Fibroblast of villous mesenchyme (primary cell): ENCODE results near the gene KIRREL3. TPM values are rescaled to one million over a fixed set of nuclear protein-coding genes. Genes with fewer than 3 reads are reported as not detected.

Source experiments
- DNase-seq: peaks from one replicate; pipeline ENCODE4 v3.0.0-alpha.2; 2010; ENCODE audit warnings: low read depth
- H3K4me3 ChIP-seq: 2 replicates; pipeline ENCODE4 v1.5.1; 2011; ENCODE audit warnings: low read depth, mild to moderate bottlenecking, low read length
- total RNA-seq: library from RNA; depleted of rRNA; stranded (reverse); fragments of >200 nt; gene quantifications from 2 replicates; pipeline ENCODE4 v1.2.3, GENCODE V29; 2012
- TF ChIP-seq, protein P1 (sequence below): IDR thresholded peaks from 2 replicates; pipeline ENCODE4 v1.5.1; 2012; ENCODE audit warnings: low read depth, mild to moderate bottlenecking, low read length; ENCODE audit not compliant: insufficient read depth

The KIRREL3 gene
- total RNA-seq, 1 donor, result 9.9 TPM

GRCh38 chr11:126711977-126712625, 288.5 kb downstream of the KIRREL3 start:
- DNase-seq, result no peak
- H3K4me3 ChIP-seq, result no peak overlapping the region
- TF ChIP-seq, protein P1, sequence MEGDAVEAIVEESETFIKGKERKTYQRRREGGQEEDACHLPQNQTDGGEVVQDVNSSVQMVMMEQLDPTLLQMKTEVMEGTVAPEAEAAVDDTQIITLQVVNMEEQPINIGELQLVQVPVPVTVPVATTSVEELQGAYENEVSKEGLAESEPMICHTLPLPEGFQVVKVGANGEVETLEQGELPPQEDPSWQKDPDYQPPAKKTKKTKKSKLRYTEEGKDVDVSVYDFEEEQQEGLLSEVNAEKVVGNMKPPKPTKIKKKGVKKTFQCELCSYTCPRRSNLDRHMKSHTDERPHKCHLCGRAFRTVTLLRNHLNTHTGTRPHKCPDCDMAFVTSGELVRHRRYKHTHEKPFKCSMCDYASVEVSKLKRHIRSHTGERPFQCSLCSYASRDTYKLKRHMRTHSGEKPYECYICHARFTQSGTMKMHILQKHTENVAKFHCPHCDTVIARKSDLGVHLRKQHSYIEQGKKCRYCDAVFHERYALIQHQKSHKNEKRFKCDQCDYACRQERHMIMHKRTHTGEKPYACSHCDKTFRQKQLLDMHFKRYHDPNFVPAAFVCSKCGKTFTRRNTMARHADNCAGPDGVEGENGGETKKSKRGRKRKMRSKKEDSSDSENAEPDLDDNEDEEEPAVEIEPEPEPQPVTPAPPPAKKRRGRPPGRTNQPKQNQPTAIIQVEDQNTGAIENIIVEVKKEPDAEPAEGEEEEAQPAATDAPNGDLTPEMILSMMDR, result no peak

- TF ChIP-seq, protein P1, result no peak
- no peak for DNase-seq
- no peak overlapping the region for H3K4me3 ChIP-seq
Observed at GRCh38 chr11:126710804-126711399, 289.7 kb downstream of the KIRREL3 start.

- no peak overlapping the region for H3K4me3 ChIP-seq
- DNase-seq, result no peak
- TF ChIP-seq, protein P1, result no peak
Observed at GRCh38 chr11:126707498-126707897, 293.1 kb downstream of the KIRREL3 start.

GRCh38 chr11:126704096-126704495, 296.5 kb downstream of the KIRREL3 start:
- TF ChIP-seq, protein P1, result no peak
- no peak for DNase-seq

DNA sequence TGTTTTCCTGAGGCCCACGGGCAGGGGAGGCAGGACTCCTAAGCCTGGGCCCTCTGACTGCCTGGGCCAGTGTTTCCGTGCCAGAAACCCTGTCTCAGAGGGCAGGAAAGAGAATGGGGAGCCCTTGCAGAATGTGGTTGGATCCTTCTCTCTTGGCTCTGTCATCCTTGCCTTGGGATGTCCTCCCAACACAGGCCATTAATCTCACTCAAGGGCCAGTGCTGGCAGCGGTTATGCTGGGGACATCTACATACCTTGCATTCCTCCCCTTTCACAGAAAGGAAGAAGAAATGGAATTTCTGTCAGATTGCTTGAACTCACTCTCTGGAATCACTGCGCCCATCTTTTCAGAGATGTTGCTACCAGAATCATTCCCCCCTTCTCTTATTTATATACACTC, 296.9 kb downstream of the KIRREL3 start:
- TF ChIP-seq, protein P1, result no peak
- no peak for DNase-seq
- no peak overlapping the region for H3K4me3 ChIP-seq

More at GRCh38 chr11:126704096-126704495, 296.5 kb downstream of the KIRREL3 start:
- no peak overlapping the region for H3K4me3 ChIP-seq

DNA sequence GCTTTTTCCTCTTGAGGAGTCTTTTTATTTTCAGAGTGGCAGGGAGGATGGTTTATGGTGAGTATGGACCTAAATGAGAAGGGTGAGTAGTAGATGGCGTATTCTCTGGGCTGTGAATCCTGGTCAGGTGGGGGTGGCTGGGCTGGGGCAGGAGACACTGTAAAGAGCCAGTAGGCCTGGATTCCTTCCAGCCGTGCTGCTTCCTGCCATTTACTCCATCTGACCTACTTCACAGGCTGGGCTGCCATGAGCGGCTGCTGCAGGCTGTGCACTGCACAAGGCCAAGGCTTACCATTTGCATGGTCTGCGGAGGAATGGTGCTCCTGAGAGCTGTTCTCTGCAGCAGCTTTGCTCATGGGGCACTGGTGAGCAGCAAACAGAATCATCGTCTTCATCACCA, 297.6 kb downstream of the KIRREL3 start:
- no peak overlapping the region for H3K4me3 ChIP-seq
- TF ChIP-seq, protein P1, result no peak
- DNase-seq, result no peak
